Parathyroid adenoma (tissue), 2 donors: ENCODE results near the gene EHHADH.
A peak's percentile ranks its signal among the peaks of the same experiment; 100 is the strongest.

Experiments
- H2AFZ ChIP-seq: fragments of 300-600 bp; sonication (generic); one replicate; pipeline ENCODE4 v1.7.0; 2017; ENCODE audit warnings: antibody characterized with exemption, mild to moderate bottlenecking
- H3K27ac ChIP-seq: fragments of 300-600 bp; sonication (generic); one replicate; pipeline ENCODE4 v1.7.0; 2017
- H3K27me3 ChIP-seq: fragments of 300-600 bp; sonication (generic); one replicate; pipeline ENCODE4 v1.7.0; 2017; ENCODE audit warnings: low read length; ENCODE audit not compliant: control insufficient read depth, insufficient read depth
- H3K36me3 ChIP-seq: fragments of 300-600 bp; sonication (generic); one replicate; pipeline ENCODE4 v1.7.0; 2017; ENCODE audit warnings: low read length; ENCODE audit not compliant: control insufficient read depth, insufficient read depth
- H3K4me1 ChIP-seq: fragments of 300-600 bp; sonication (generic); one replicate; pipeline ENCODE4 v1.7.0; 2017; ENCODE audit warnings: control low read depth
- H3K4me2 ChIP-seq: fragments of 300-600 bp; sonication (generic); one replicate; pipeline ENCODE4 v1.7.0; 2017; ENCODE audit warnings: low read length
- H3K4me3 ChIP-seq: fragments of 300-600 bp; sonication (generic); one replicate; pipeline ENCODE4 v1.7.0; 2017; ENCODE audit warnings: low read depth, low read length
- H3K79me2 ChIP-seq: fragments of 300-600 bp; sonication (generic); one replicate; pipeline ENCODE4 v1.7.0; 2017; ENCODE audit warnings: control low read depth
- H3K9ac ChIP-seq: fragments of 300-600 bp; sonication (generic); one replicate; pipeline ENCODE4 v1.7.0; 2017; ENCODE audit warnings: mild to moderate bottlenecking
- H3K9me3 ChIP-seq: fragments of 300-600 bp; sonication (generic); one replicate; pipeline ENCODE4 v1.7.0; 2017; ENCODE audit warnings: low read length; ENCODE audit not compliant: control insufficient read depth
- TF ChIP-seq, protein P1 (sequence below): fragments of 300-600 bp; sonication (generic); IDR thresholded peaks from one replicate; pipeline ENCODE4 v1.7.0; 2017; ENCODE audit warnings: antibody characterized with exemption, mild to moderate bottlenecking
- donor health status: primary hyperparathyroidism.

EHHADH gene

DNA sequence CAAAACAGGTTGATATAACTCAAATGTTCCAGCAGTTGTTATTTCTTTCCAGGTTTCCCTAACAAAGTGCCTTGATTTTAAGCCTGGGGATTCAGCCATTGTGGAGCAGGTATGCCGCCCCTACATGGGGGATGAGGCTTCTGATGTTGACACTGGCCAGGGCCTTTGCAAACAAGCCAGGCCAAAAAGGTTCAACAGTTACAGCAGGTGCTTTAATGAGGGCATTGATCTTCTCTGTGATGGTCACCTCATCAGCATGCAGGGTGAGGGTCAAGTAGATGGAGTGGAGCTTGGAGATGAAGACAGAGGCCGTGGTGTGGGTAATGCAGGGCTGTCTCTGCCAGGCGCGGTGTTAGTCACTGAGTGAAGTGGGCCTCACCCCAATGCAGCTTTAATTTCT is 22.6 kb upstream of the EHHADH start:
- Histone ChIP-seq H3K4me3 (no peak overlapping the region), H3K79me2 (no peaks in the 10 kb centered on the region), H3K36me3 (no peaks in the 10 kb centered on the region), H3K9me3 (no peaks in the 10 kb centered on the region), H3K27ac (no peak overlapping the region), H2AFZ (no peak overlapping the region), H3K4me2 (no peak overlapping the region), H3K27me3 (no peaks in the 10 kb centered on the region), H3K4me1 (no peaks in the 10 kb centered on the region), H3K9ac (no peak overlapping the region)
- TF ChIP-seq, protein P1, sequence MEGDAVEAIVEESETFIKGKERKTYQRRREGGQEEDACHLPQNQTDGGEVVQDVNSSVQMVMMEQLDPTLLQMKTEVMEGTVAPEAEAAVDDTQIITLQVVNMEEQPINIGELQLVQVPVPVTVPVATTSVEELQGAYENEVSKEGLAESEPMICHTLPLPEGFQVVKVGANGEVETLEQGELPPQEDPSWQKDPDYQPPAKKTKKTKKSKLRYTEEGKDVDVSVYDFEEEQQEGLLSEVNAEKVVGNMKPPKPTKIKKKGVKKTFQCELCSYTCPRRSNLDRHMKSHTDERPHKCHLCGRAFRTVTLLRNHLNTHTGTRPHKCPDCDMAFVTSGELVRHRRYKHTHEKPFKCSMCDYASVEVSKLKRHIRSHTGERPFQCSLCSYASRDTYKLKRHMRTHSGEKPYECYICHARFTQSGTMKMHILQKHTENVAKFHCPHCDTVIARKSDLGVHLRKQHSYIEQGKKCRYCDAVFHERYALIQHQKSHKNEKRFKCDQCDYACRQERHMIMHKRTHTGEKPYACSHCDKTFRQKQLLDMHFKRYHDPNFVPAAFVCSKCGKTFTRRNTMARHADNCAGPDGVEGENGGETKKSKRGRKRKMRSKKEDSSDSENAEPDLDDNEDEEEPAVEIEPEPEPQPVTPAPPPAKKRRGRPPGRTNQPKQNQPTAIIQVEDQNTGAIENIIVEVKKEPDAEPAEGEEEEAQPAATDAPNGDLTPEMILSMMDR = no peak

DNA sequence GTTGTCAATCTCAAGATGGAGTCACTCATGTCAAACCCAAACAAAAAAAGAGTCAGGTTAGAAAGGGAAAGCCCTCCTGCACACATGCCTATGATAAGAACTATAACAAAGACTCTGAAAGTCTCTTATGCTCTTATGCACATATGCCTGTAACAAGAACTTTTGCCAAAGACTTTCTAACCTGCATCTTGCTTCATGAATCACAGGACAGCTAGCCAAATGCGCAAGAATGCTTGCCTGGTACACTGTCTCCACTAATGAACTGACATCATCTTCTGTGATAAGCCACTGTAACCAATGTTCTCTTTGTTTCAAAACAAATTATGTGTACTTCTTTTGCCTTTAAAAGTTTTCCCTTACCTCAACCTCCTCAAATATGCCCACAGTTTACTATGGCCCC is 18.2 kb upstream of the EHHADH start:
- no peaks in the 10 kb centered on the region for H3K27me3 ChIP-seq
- no peak overlapping the region for H3K4me3 ChIP-seq
- H3K79me2 ChIP-seq = no peaks in the 10 kb centered on the region
- no peak overlapping the region for H3K9ac ChIP-seq
- peaks cover 8% of the 10 kb centered on the region for H3K4me1 ChIP-seq
- no peak overlapping the region for H3K4me2 ChIP-seq
- TF ChIP-seq, protein P1 = no peak
- H3K36me3 ChIP-seq = no peaks in the 10 kb centered on the region
- H3K27ac ChIP-seq = no peak overlapping the region
- H2AFZ ChIP-seq = no peak overlapping the region
- no peaks in the 10 kb centered on the region for H3K9me3 ChIP-seq

DNA sequence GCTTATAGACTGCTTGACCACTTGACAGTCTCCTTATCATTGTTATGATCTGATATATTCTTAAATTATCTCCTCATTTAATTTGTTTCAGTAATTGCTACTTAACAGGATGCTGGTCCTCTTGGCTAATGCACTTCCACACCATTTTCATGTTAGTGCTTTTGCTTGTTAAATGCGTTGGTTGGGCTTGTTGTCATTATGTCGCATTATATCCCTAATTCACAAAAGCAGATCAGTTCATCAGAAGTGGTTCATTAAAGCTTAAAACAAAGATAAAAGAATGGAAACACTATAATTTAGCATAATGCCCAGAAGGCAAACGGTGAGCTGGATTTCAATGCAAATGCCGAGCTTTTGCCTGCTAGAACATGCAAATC is 17.1 kb upstream of the EHHADH start:
- Histone ChIP-seq H3K27me3 (no peaks in the 10 kb centered on the region), H2AFZ (no peak overlapping the region), H3K4me3 (no peak overlapping the region), H3K79me2 (no peaks in the 10 kb centered on the region), H3K27ac (no peak overlapping the region), H3K4me1 (peaks cover 8% of the 10 kb centered on the region), H3K4me2 (peak overlapping the region; percentile 56), H3K9ac (no peak overlapping the region), H3K9me3 (no peaks in the 10 kb centered on the region), H3K36me3 (no peaks in the 10 kb centered on the region)
- TF ChIP-seq, protein P1 = no peak

DNA sequence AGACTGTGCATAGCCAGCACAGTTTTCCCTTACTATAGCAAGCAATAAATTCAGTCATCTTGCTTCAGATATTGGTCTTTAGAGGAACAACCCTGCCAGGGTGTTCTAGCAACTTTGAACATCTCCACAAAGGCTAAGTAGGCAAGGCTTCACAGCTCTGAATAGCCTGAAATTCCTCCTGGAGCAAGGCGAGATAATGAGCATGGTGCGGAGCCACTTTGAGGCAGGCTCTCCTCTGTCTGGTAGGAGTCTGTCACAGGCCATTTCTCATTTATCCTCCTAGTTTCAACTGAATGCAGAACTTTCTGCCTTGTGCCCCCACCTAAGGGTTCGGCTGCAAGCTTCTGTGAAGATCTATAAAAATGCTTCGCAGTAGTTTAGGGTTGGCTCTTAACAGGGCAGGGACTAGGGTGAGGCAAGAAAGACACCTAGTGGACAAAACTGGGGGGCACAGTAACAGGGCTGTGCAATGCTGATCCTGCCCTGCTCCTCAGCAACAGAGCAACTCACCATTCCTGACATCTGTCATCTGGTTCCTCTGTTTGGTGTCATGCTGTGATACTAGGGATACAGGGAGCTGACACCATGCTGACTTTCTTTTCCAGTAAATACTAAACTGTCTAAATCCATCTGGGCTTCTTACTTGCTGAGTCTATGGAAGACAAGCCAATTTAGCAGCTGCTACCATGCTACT is 16.6 kb upstream of the EHHADH start:
- Histone ChIP-seq H3K9ac (no peak overlapping the region), H2AFZ (peak overlapping the region; percentile 45), H3K4me1 (peaks cover 8% of the 10 kb centered on the region), H3K27ac (no peak overlapping the region), H3K4me2 (peak overlapping the region; percentile 56), H3K4me3 (peak overlapping the region; percentile 23), H3K36me3 (no peaks in the 10 kb centered on the region), H3K79me2 (no peaks in the 10 kb centered on the region), H3K27me3 (no peaks in the 10 kb centered on the region), H3K9me3 (no peaks in the 10 kb centered on the region)
- TF ChIP-seq, protein P1 = peak; percentile 31
